Left renal cortex interstitium (tissue), 4 donors: ENCODE results near the gene L3MBTL3. TPM values are rescaled to one million over a fixed set of nuclear protein-coding genes. Genes with fewer than 3 reads are reported as not detected.

Experiments used
- DNase-seq, 4 donors: peaks; one replicate each; pipeline ENCODE4 v3.0.0-alpha.2; 2013; ENCODE audit warnings: low read depth in 4 of 4, low spot score in 2 of 4, missing footprints in 1 of 4
- polyA plus RNA-seq, 4 donors: library from polyadenylated mRNA; unstranded; fragments of 120-200 nt; gene quantifications; one replicate each; pipeline ENCODE4 v1.2.1, GENCODE V29; 2013; ENCODE audit not compliant: insufficient read length in 4 of 4

L3MBTL3 gene
- 10 to 100 TPM; 14.8 to 28.8 (median 20.7) TPM for polyA plus RNA-seq

GRCh38 chr6:130018292-130018743, at the start of gene L3MBTL3:
Gene L3MBTL3, plus strand, starts transcription at chr6:130018581. Its CDS starts 24,119 bp downstream, at chr6:130042700.
- DNase-seq, result peak; percentile 65 to 84 (median 76)

GRCh38 chr6:129969064-129969463, 49.3 kb upstream of the L3MBTL3 start:
- DNase-seq, result no peak

GRCh38 chr6:129976110-129976509, 42.3 kb upstream of the L3MBTL3 start:
- DNase-seq, result no peak

- DNase-seq, result no peak
Observed at GRCh38 chr6:129978148-129978916, 40.0 kb upstream of the L3MBTL3 start.

- DNase-seq, result no peak
Observed at GRCh38 chr6:129980821-129981220, 37.6 kb upstream of the L3MBTL3 start.

GRCh38 chr6:129981598-129981997, 36.8 kb upstream of the L3MBTL3 start:
- no peak for DNase-seq

- no peak for DNase-seq
Observed at GRCh38 chr6:129989396-129989795, 29.0 kb upstream of the L3MBTL3 start.

- DNase-seq, result no peak
Observed at GRCh38 chr6:129992881-129993280, 25.5 kb upstream of the L3MBTL3 start.

- DNase-seq, result no peak
Observed at GRCh38 chr6:129994410-129994809, 24.0 kb upstream of the L3MBTL3 start.

GRCh38 chr6:129996387-129996786, 22.0 kb upstream of the L3MBTL3 start:
- DNase-seq, result no peak

- DNase-seq, result no peak
Observed at GRCh38 chr6:130000526-130001421, 17.6 kb upstream of the L3MBTL3 start.

- DNase-seq, result no peak
Observed at GRCh38 chr6:130008236-130008873, 10.0 kb upstream of the L3MBTL3 start.

GRCh38 chr6:130009146-130009545, 9.2 kb upstream of the L3MBTL3 start:
- DNase-seq, result no peak

GRCh38 chr6:130010387-130010786, 8.0 kb upstream of the L3MBTL3 start:
- DNase-seq, result no peak

GRCh38 chr6:130012728-130013127, 5.7 kb upstream of the L3MBTL3 start:
- DNase-seq, result no peak

GRCh38 chr6:130018744-130019325, 454 bp downstream of the L3MBTL3 start:
- DNase-seq, result peak in 1 of 4 donors; percentile 82

GRCh38 chr6:130019326-130020072, 1.1 kb downstream of the L3MBTL3 start:
- DNase-seq, result peak in 1 of 4 donors; percentile 36

GRCh38 chr6:130020073-130020906, 1.9 kb downstream of the L3MBTL3 start:
- no peak for DNase-seq
